ENCODE data around the gene PNPLA8. TPM values are rescaled to one million over a fixed set of nuclear protein-coding genes. Genes with fewer than 3 reads are reported as not detected.

Gene PNPLA8
- total RNA-seq, 6 experiments from 2014 or later = 16.2 to 18.7 (median 17.8) TPM

DNA sequence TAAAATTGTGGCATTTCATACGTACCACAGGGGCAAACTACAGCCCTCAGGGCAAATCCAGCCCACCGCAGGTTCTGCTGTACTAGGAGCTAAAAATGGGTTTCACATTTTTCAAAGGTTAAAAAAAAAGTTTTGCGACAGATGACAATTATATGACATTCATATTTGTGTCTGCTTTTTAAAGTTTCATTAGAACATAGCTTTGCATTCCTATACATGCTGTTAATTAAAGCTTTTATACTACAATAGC lies 758 bp upstream of the PNPLA8 start:
- H3K27ac Mint-ChIP-seq = peak overlapping the region; percentile 99
- no peak for DNase-seq
- no peaks in the 10 kb centered on the region for H3K9me3 Mint-ChIP-seq
- H3K27me3 Mint-ChIP-seq (ENCODE audit: insufficient read depth) = peaks cover 4% of the 10 kb centered on the region
- peaks cover 26% of the 10 kb centered on the region for H3K4me1 Mint-ChIP-seq (ENCODE audit: low read depth)
- H3K4me3 Mint-ChIP-seq = peak overlapping the region; percentile 96
- no peaks in the 10 kb centered on the region for H3K36me3 Mint-ChIP-seq (ENCODE audit: low read depth)
- TF ChIP-seq, protein P1, sequence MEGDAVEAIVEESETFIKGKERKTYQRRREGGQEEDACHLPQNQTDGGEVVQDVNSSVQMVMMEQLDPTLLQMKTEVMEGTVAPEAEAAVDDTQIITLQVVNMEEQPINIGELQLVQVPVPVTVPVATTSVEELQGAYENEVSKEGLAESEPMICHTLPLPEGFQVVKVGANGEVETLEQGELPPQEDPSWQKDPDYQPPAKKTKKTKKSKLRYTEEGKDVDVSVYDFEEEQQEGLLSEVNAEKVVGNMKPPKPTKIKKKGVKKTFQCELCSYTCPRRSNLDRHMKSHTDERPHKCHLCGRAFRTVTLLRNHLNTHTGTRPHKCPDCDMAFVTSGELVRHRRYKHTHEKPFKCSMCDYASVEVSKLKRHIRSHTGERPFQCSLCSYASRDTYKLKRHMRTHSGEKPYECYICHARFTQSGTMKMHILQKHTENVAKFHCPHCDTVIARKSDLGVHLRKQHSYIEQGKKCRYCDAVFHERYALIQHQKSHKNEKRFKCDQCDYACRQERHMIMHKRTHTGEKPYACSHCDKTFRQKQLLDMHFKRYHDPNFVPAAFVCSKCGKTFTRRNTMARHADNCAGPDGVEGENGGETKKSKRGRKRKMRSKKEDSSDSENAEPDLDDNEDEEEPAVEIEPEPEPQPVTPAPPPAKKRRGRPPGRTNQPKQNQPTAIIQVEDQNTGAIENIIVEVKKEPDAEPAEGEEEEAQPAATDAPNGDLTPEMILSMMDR (IDR thresholded peaks at IDR 0.05) = no peak

DNA sequence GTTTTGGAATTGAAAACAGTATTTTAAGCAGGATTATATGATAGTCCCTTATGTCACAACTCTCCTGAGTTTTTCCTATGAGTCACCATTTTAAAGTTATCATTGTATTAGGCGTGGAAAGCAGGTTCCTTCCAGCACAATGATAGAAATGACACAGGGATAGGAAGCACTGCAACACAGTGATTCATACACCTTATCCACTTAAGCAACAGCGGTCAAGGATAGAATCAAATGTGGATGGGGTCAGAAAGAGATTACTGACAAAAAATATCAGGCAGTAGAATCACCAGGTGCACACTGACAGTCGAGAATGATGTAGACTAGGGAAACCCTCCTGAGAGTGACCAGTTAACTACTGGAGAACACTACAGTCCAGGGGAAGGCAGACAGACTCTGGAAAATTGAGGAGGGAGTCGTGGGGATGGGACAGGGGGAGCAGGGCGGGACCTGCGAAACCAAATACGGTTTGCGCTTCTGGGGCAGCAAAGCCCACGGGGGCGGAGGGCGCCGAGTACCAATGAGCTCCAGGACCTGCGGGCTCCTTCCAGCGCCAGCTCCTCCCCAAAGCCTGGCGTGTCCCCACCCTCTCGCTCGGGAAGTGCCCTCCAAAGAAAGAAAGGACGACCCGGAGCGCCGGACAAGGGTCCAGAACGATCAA lies 479 bp downstream of the PNPLA8 start:
- Mint-ChIP-seq H3K4me3 (peak overlapping the region; percentile 96), H3K36me3 (ENCODE audit: low read depth) (no peaks in the 10 kb centered on the region), H3K9me3 (no peaks in the 10 kb centered on the region), H3K27ac (peak overlapping the region; percentile 99), H3K27me3 (ENCODE audit: insufficient read depth) (peaks cover 4% of the 10 kb centered on the region), H3K4me1 (ENCODE audit: low read depth) (peaks cover 32% of the 10 kb centered on the region)
- TF ChIP-seq, protein P1 (IDR thresholded peaks at IDR 0.05) = no peak
- peak; percentile 75 for DNase-seq

DNA sequence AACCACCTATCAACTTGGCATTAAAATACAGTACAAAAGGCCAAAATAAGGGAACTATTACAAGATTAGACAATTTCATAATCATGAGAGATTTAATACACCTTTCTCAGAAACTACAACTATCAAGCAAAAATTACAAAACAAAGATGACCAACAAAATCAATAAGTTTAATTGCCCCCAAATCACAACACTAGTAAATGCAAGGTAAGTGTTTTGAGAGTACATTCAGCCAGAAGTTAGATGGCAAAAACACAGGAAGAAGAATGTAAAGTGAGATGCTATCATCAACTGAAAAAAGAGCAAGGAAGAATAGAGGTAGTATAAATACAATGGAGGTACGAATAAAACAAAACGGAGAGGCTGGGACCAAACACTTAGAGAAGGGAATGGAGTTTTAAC lies 3.2 kb downstream of the PNPLA8 start:
- Mint-ChIP-seq H3K4me3 (peak overlapping the region; percentile 9; the same call in 1 of the 2 replicates), H3K4me1 (ENCODE audit: low read depth) (peaks cover 32% of the 10 kb centered on the region)

DNA sequence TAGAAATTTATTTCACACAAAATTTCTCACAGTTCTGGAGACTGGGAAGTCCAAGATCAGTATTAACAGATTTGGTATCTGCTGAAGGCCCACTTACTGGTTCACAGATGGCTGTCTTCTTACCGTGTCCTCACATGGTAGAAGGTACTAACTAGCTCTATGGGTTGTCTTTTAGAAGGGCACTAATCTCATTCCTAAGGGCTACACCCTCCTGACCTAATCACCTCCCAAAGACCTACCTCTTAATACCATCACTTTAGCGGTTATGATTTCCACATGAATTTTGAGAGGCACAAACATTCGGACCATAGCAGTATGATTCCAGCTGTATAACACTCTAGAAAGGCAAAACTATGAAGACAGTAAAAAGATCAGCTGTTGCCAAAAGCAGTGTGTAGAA lies 8.0 kb downstream of the PNPLA8 start:
- H3K9me3 Mint-ChIP-seq = no peaks in the 10 kb centered on the region
- DNase-seq = no peak
- H3K4me1 Mint-ChIP-seq (ENCODE audit: low read depth) = peaks cover 13% of the 10 kb centered on the region
- H3K36me3 Mint-ChIP-seq (ENCODE audit: low read depth) = peaks cover 9% of the 10 kb centered on the region; the same call in 1 of the 2 replicates
- no peak overlapping the region for H3K27ac Mint-ChIP-seq
- TF ChIP-seq, protein P1 (IDR thresholded peaks at IDR 0.05) = no peak
- no peak overlapping the region for H3K4me3 Mint-ChIP-seq
- H3K27me3 Mint-ChIP-seq (ENCODE audit: insufficient read depth) = no peaks in the 10 kb centered on the region

More for the DNA sequence above, 3.2 kb downstream of the PNPLA8 start:
- H3K36me3 Mint-ChIP-seq (ENCODE audit: low read depth) = peaks cover 7% of the 10 kb centered on the region; the same call in 1 of the 2 replicates
- TF ChIP-seq, protein P1 (IDR thresholded peaks at IDR 0.05) = no peak
- DNase-seq = no peak
- no peak overlapping the region for H3K27ac Mint-ChIP-seq
- H3K9me3 Mint-ChIP-seq = no peaks in the 10 kb centered on the region
- H3K27me3 Mint-ChIP-seq (ENCODE audit: insufficient read depth) = peaks cover 4% of the 10 kb centered on the region

DNA sequence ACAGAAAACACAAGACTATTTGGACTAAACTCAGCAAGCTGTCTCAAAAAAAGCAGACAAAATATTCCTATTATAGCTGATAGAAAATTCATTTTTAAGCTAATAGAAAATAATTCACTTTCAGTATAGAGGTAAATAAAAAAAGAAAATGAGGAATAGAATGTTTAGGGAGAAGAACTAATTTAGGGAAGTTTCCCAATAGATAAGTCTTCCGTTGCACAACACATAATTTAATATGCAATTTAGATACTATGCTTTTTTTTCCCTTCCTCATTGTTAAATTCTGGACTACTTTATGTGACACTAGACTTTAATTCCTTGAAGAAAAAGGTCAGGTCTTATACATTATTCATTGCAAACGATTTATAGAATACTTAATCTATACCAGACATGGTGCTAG lies 10.3 kb downstream of the PNPLA8 start:
- H3K36me3 Mint-ChIP-seq (ENCODE audit: low read depth) = peaks cover 13% of the 10 kb centered on the region; the same call in 1 of the 2 replicates
- TF ChIP-seq, protein P1 (IDR thresholded peaks at IDR 0.05) = no peak
- no peak overlapping the region for H3K4me3 Mint-ChIP-seq

More for the DNA sequence above, 10.3 kb downstream of the PNPLA8 start:
- H3K4me1 Mint-ChIP-seq (ENCODE audit: low read depth) = no peaks in the 10 kb centered on the region
- no peak overlapping the region for H3K27ac Mint-ChIP-seq
- H3K27me3 Mint-ChIP-seq (ENCODE audit: insufficient read depth) = no peaks in the 10 kb centered on the region
- DNase-seq = no peak
- no peaks in the 10 kb centered on the region for H3K9me3 Mint-ChIP-seq

Data from HFFc6 (cell line).